Measurements from ENCODE around the gene LMAN1. TPM values are rescaled to one million over a fixed set of nuclear protein-coding genes. Genes with fewer than 3 reads are reported as not detected.

The LMAN1 gene
- total and polyA plus RNA-seq, 2 experiments from 2014 or later: 111 to 134 TPM

GRCh38 chr18:59325965-59326364 is 33.1 kb downstream of the LMAN1 start (continued):
- TF ChIP-seq ZNF462 (CRISPR knock-in tag; IDR thresholded peaks at IDR 0.05) (no peak), CREB1 (CRISPR knock-in tag; IDR thresholded peaks at IDR 0.05; ENCODE audit: low read depth) (no peak), ZNF331 (CRISPR knock-in tag; IDR thresholded peaks at IDR 0.05; ENCODE audit: low read depth) (no peak), NANOG (IDR thresholded peaks at IDR 0.05; ENCODE audit: borderline replicate concordance) (no peak), EZH2phosphoT487 (IDR thresholded peaks at IDR 0.05; ENCODE audit: unreplicated experiment) (no peak)

GRCh38 chr18:59324623-59324971 is 34.5 kb downstream of the LMAN1 start:
- no peak overlapping the region for H2AFZ ChIP-seq
- H3K27ac ChIP-seq (ENCODE audit: low read depth): no peak overlapping the region
- H4K20me1 ChIP-seq (replicated peaks; ENCODE audit: insufficient read depth): no peaks in the 10 kb centered on the region
- H3K4me1 Mint-ChIP-seq: peaks cover 4% of the 10 kb centered on the region; the same call in 2 of the 3 replicates
- no peaks in the 10 kb centered on the region for H3F3A ChIP-seq (replicated peaks; ENCODE audit: low read depth)
- H3K4me3 ChIP-seq: no peak overlapping the region
- DNase-seq (ENCODE audit: low spot score) (no peak), ATAC-seq (no peak; the same call in 2 of the 3 replicates)
- H3K27ac Mint-ChIP-seq: no peak overlapping the region
- H3K27me3 ChIP-seq (ENCODE audit: insufficient read depth): no peaks in the 10 kb centered on the region
- no peaks in the 10 kb centered on the region for H3K27me3 Mint-ChIP-seq (ENCODE audit: insufficient read depth, low read depth, poor library complexity)
- H3K36me3 Mint-ChIP-seq (ENCODE audit: low read depth): peaks cover 23% of the 10 kb centered on the region; the same call in 2 of the 3 replicates
- H3K36me3 ChIP-seq (ENCODE audit: insufficient read depth): 0 out of 2 replicates have a peak, but pooled peaks cover 5% of the 10 kb centered on the region
- no peaks in the 10 kb centered on the region for H3K9me3 Mint-ChIP-seq
- H3K79me2 ChIP-seq (replicated peaks; ENCODE audit: insufficient read depth): no peaks in the 10 kb centered on the region
- H3K9me2 ChIP-seq (ENCODE audit: insufficient read depth): peaks cover 14% of the 10 kb centered on the region; the same call in 1 of the 2 replicates
- H3K4me3 Mint-ChIP-seq: no peak overlapping the region
- H3K4me2 ChIP-seq: no peak overlapping the region
- no peaks in the 10 kb centered on the region for H3K4me1 ChIP-seq (ENCODE audit: insufficient read depth)
- TF ChIP-seq STAT1 (IDR thresholded peaks at IDR 0.05; ENCODE audit: unreplicated experiment) (no peak), POLR2AphosphoS5 (IDR thresholded peaks at IDR 0.05; ENCODE audit: low read depth) (no peak), NANOG (IDR thresholded peaks at IDR 0.05; ENCODE audit: borderline replicate concordance) (no peak), ETS1 (IDR thresholded peaks at IDR 0.05) (no peak), JUNB (IDR thresholded peaks at IDR 0.05; ENCODE audit: unreplicated experiment) (no peak), EZH2 (IDR thresholded peaks at IDR 0.05; ENCODE audit: low read depth, unreplicated experiment) (no peak), REST (IDR thresholded peaks at IDR 0.05; ENCODE audit: unreplicated experiment) (no peak)
